ENCODE data around the gene ALDH1A1.

Gene ALDH1A1

DNA sequence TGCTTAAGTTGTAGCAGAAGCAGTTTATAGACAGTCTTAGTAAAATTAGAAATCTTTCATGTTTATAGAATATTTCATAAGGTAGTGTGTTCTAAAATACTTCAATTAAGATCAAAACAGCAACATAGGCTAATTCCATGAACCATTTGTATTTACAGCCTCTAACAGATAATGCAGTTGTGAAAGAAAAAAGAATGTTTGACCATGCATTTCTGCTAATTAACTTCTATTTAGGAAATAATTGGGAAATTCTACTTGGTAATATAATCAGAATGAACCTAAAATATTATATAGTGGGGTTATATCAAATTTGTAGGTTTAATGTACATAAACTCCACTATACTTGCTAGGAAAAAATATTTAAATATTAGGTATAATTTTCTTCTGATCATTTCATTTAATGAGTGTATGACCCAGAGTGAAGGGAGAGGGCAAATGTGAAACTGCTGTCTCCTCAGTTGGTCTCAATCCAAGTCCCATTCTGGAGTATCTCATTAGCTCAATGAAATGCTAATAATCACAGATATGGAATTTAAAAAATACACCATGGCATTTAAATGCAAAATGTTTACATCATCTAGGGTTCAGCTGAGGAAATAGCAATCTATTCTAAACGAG, 34.9 kb downstream of the ALDH1A1 start:
- DNase-seq (ENCODE audit: low read depth, low spot score), result no peak

DNA sequence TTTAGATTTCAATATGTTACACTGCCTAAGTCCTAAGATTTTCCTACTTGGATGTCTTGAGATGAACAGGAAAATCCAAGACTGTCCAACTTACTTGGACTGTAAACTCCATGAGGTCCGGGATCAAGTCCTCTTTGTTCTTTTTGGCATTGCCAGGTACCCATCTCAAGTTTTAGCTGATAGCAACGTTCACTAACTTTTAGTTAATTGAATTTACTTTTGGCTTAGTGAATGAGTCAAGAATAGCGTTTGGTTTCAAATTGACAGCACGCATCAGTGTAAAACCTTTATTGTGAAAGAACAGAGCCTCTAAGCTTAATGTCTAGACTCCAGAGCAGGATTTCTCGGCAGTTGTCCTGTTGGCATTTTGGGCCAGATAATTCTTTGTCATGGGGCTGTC, 37.2 kb downstream of the ALDH1A1 start:
- no peak for DNase-seq (ENCODE audit: low read depth, low spot score)

DNA sequence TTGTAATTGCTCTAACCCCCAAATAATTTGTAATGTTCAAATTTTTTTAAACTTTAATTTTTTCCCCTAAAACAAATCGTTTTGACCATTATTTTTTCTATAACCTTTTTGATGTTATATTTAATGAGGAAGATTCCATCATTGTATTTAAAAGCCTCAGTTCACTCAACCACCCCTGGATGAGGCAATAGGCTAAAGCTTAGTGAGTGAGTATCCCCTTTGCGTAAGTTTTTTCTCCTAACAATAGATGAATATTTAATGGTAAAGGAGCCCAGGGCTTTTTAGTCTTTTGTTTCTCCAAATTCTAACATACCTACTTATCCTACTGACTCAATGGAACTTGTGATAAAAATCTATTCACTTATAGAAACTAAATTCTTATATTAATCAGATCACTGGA, 38.1 kb downstream of the ALDH1A1 start:
- no peak for DNase-seq (ENCODE audit: low read depth, low spot score)

DNA sequence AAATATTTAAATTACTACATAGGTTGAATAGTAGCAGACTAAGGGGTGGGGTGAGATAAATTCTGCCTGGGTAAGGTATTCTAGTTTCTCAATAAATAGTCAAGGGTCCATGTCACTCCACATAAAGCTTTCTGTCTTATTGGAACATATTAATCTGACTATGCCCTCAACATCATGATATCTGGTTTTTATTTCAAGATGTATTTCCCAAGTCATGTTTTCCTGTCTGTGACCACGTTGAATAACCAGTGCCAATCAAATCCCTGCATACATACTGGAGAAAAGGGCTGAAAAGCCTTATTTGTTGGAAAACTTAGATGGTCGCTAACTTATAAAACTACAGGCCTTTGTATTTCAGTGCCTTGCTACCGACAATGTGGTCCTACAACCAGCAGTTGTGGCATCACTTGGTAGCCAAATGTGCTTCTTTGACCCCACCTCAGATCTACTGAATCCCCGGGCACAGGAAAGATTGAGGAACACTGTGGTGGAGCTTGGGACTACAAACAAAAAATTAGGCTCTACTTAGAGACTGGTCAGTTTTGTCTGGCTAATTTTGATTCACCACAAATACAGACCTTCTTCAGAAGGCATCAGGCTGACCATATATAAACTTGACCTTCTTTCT, 39.4 kb downstream of the ALDH1A1 start:
- no peak for DNase-seq (ENCODE audit: low read depth, low spot score)

DNA sequence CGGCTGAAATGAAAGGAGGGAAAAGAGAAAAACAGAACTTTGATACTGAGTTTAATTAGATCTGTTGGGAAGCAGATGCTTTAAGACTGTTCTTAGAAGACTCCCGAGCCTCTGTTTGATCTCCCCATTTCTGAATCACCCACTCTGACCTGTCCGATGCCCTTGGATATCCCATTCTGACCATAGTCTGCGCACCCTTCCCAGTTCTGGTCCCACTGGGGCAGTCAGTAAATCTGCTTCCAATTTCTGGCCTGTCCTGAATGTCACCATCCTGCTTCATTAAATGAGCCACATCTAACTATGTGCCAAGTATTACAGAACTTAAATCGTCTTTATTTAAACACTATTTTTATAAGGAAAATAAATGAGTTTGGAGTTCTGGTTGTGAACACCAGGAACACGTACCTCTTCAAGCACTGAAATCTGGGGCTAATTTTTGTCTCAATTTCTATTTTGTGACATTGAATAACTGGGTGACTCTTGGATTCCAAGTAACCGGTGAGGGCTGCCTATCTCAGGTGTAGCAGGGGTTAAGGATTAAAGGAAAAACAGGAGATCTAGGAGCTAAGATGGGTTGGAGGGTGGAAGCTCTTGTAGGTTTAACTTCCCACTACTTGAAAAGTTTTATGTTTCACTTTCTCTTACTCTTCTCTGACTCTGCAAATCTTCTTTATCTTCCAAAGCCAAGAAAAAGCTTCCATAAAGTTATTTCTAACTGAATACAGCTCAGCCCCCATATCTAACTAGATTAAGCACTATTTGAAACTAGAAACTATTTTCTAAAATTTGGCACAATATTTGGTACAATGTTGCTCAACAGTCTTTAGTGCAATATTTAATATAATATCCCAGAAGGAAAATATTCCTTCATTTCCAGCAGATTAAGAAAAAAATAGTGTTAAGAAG, 40.1 kb downstream of the ALDH1A1 start:
- no peak for DNase-seq (ENCODE audit: low read depth, low spot score)

DNA sequence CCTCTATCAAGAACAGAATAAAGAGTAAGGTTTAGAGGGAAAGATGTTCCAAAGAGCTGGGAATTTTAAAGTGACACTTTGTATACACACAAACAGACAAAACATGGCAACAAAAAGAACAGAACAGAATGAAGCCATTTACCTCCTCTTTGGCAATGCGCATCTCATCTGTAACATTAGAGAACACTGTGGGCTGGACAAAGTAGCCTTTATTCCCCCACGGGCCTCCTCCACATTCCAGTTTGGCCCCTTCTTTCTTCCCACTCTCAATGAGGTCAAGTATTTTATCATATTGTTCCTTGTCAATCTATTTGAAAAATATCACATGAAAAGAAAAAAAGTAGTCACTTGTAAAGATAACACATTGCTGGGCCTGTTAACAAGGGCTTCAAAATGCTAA, 41.0 kb downstream of the ALDH1A1 start:
- DNase-seq (ENCODE audit: low read depth, low spot score), result no peak

DNA sequence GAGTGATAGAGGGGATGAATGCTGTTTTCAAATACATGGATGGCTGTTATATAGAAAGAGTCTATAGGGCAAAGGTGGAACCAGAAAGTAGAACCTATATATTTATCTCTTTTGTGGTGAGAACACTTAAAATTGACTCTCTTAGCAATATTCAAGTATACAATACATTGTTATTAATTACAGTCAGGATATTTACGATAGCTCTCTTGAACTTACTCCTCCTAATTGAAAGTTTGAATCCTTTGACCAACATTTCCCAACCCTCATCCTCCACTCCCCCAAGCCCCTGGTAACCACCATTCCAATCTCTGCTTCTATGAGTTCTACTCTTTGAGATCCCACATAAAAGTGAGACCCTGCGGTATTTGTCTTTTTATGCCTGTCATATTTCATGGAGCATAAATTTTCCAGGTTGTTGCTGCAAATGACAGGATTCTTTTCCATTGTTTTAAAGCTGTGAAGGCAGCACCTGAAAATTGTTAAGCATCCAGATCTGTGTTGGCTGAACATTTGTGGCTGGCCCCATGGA, 41.5 kb downstream of the ALDH1A1 start:
- DNase-seq (ENCODE audit: low read depth, low spot score), result no peak

DNA sequence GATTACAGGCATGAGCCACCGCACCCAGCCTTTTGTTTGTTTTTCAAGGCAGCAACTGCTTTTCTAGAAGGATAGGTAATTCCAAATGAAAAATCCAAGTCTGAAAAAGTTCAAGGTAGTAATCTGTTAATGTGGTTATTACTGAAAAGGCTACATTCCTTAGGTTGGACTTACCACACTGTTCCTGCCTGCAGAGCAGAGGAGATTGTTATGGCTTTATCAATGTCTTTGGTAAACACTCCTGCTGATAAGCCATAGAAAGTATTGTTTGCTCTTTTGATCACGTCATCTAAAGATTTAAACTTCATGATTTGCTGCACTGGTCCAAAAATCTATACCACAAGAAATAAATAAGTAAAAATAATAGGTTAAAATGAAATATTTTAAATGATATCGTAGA, 43.4 kb downstream of the ALDH1A1 start:
- DNase-seq (ENCODE audit: low read depth, low spot score), result no peak

DNA sequence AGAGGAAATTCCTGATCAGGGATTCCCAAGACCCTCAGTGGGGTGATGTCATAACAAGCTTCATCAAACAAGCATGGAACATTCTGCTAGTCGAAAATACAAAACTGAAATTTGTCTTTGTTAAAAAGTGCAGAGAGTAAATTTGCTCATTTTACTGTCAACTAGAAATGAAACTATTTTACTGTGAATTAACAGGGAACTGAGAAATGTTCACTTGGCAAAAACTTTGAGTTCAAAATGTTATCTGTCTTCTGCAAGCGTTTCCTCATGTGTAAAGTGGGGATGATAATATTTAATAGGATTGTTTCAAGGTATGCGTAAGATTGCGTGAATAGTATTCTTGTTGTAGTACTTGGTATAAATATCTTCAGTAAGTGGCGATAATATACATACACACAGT, 45.4 kb downstream of the ALDH1A1 start:
- no peak for DNase-seq (ENCODE audit: low read depth, low spot score)

DNA sequence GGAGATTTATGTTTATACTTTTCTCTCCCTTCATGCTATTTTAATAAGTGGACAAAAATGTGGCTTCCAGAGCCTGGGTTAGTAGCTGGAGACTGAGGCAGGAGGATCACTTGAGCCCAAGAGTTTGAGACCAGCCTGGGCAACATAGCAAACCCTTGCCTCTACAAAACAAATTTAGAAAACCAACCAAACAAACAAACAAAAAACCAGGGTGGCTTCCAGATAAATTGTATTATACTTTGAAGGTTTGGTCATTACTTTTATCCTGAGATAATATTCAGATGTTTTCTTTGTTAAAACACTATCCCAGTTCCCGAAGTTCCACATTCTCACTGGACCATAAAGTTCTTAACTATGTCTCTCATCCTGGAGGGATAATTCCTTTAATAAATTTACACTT, 46.0 kb downstream of the ALDH1A1 start:
- DNase-seq (ENCODE audit: low read depth, low spot score), result no peak

DNA sequence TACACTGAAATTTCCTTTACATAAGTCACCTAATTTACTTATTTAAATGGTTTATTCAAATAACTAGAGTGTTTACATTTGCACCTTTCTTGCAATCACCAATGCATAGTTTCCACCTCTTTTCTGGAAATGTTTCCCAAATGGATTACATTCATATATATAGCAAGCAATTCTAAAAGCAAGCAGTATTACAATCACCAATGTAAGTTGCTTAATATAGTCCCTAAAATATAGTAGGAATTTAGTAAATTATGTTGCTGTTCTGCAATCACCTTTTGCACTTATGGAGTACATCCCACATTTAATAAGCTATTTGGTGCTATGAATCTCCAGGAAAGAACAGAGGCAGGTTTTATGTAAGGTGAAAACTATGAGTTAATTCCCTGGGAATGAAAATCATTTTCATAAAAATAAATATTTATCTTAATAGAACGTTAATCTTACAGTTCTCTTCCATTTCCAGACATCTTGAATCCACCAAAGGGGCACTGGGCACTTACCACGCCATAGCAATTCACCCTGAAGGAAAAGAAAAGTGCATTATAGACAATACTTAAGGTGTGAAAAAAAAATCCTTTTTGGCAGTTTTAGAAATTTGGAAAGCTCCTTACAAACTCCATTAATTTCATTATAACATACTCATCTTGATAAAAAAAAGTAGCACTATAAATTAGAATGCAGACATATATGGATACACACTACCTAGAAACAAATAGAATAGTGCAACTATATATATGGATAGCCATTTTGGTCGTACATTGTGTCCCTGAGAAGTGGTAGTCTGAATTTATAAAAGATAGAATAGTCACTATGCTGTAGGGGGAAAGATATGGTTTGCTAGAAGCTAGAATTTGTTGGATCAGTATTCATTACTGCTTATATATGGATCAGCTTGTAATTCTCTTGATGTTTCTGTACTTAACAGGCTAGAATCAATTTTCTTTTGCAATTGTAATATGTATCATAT, 47.1 kb downstream of the ALDH1A1 start:
- no peak for DNase-seq (ENCODE audit: low read depth, low spot score)

DNA sequence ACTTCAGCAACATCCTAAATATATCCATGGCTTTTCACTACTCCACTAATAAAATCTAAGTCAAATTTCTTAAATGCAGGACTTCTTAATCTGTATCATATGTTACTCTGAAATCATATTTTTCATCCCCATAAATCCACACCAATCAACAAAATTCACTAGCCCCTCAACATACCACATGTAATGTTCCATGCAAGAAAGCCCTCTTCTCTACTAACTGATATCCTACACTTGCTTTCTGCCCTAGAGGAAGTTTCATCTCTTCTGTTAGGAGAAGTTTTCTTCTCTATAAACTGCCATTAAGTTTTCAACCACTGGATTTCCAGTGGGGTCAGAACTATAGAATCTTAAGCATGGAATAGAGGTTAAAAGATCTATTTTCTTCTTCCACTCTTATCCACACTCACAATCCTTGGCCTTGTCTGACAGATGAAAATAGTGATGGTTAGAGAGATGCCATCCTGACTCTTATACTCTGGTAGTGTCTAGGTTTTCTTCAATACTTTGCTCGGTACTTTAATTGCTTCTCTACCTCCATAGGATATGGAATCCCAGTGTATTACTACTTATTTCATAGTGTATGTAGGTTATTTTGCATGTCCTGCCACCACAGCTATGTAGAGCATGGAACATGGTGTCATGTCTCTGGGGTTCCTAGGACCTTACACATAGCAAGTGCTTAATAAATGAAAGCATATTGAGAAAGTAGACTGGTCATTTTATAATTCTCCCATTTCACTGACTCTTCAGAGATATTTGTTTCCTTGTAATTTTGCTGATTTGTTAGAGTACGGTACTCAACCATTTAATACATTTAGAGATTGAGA, 48.4 kb downstream of the ALDH1A1 start:
- no peak for DNase-seq (ENCODE audit: low read depth, low spot score)

DNA sequence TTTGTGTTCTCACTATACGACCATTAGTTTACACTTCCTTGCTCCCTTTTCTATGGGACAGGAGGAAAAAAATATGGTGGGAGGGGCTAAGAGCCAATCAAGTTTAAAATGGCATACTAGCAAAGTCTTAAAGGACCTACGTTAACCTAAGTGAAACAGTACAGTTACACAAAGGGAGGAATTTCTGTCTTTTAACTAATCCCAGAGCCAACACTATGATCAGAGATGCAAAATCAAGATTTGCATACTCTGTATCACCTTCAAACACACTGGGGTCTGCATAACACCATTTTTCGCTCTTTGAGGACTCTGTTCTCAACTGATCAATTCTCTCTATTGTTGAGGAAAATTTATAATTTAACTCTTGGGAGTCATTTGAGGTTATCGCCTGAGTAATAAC, 49.8 kb downstream of the ALDH1A1 start:
- no peak for DNase-seq (ENCODE audit: low read depth, low spot score)

DNA sequence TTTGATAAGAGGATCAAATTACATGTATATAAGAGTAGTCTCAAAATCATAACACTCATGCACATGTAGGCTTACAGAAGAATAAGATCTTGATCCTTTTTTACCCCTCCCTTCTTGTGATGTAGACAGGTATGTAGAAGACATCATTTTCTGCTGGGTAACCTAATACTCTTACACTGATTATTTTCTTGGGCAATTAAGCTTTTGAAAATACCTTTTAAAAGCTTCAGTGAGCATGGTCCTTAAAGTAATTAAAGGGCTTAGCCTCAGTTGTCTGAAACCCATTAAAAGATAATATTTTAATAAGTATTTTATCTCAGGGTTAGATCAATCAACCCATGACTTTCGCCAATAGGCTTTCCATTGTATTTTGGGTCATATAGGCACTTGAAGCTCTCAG, 50.6 kb downstream of the ALDH1A1 start:
- no peak for DNase-seq (ENCODE audit: low read depth, low spot score)

DNA sequence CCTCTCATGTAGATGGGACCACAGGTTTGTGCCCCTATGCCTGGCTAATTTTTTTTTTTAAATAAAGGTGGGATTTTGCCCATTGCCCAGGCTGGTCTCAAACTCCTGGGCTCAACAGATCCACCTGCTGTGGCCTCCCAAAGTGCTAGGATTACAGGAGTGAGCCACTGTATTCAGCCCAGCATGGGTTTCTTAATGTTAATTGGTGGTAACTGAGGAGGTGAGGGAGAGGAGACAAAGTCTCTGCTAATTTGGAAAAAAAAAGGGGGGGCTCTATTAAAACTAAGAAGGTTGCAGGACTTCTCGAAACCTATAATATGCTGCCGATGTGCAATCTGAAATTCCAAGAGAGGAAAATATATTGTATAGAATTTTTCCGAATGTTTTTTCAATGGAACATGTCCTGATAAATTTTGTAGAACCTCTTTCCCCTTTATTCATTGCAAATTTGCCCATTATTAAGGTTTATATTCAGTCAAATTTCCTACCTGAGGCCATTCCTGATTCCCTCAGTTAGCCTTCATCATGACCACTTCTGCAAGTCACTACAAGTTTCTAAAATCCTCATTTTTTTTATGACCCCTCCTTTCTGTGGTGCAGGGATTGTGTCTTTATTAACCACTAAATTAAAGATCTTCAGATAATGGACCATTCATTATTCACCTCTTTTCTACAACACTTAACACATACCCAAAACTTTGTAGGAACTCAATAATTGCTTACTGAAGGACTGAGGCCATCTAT, 52.9 kb downstream of the ALDH1A1 start:
- DNase-seq (ENCODE audit: low read depth, low spot score), result no peak

DNA sequence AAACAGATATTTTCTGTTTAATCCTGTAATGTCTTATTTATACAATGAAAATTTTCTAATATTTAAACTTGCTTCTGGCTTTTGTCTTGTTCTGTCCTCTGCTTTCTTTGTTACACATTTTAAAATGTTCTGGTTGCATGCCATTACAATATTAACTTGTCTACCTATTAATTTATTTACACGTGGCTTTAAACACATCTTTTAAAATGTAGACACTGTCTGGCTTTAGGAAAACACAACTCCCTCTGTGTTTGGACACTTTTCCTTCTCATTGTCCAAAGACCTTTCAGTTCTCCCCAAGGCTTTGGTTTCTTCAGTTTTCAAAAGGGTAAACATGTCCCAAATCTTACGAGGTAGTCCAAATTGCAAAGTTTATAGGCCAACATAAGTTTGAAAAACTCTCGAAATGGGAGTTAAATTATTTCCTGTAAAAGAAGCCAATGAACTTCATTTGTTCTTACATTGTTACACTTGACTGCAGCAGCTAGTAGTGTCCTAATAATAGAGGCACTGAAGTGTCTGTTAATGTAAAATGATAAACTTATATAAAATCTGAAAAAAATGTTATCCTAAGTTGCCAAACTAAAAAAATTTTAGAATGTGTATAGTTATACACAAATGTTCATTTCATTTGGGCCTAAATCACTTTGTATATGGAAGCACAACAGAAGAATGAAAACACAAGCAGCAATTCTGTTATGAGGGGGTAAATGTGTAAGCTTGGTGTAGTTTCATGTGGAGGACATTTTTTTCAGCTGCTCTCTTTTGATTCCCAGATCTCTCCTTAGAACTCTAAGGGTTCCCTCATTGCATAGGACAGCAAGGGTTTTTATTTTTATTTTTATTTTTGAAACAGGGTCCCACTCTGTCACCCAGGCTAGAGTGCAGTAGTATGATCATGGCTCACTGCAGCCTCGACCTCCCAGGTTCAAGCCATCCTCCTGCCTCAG, 53.8 kb downstream of the ALDH1A1 start:
- no peak for DNase-seq (ENCODE audit: low read depth, low spot score)

DNA sequence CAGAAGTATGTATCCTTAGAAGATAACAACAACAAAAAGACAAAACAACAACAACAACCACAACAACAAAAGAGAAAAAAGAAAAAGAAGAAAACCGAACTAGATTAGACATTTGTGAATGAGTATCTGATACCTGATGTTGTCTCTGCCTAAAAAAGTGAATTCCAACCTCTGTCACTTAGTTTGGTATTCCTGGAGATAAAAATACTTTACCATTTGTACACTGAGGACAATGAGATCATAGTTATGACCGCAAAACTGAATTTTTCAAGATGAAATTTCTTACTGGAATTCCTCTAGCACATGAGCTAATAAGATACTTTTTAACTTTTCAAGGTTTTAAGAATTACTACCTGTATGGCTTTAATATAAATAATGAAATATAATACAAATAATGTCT, 54.5 kb downstream of the ALDH1A1 start:
- no peak for DNase-seq (ENCODE audit: low read depth, low spot score)

DNA sequence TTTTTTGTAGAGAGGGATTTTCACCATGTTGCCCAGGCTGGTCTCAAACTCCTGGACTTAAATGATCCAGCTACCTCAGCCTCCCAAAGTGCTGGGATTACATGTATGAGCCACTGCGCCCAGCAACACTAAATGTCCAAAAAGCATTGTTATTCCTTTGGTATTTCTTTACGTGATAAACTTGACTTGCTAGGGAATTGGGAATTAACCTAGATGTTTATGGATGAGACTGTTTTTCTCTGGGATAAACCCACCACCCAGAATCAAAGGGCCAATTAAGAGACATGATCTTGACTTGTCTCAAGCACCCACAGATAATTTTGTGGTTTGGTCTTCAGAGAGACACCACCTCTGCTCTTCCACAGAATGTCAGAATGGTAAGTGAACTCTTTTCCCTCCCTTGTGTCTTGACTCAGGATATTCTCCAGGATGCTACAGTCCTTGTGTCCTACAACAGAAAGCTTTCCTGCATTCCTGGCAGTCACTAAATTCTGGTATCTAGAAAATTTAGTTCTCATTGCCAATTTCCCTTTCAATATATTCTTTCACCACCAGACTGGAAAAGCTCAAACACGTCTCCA, 55.7 kb downstream of the ALDH1A1 start:
- DNase-seq (ENCODE audit: low read depth, low spot score), result no peak
